Measurements from ENCODE around the gene PIAS1.

DNA sequence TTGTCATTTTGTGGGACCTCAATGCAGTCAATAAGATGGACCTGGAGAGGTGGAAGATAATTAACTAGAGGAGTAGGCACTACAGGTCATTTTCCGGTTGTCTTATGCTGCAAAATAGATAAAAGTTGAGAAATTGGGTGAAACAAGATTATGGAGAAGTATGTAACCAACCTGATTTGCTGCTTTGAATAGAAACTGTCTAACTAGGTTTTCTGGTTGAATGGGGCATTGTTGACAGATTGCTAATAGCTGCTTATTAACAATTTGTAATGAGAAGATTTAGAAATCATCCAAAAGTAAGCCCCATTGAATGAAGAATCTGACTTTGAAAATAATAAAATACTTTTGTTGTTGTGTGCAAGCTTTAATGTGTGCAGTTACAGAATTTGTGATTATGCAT, 26.2 kb downstream of the PIAS1 start:
- TF ChIP-seq, protein P1, sequence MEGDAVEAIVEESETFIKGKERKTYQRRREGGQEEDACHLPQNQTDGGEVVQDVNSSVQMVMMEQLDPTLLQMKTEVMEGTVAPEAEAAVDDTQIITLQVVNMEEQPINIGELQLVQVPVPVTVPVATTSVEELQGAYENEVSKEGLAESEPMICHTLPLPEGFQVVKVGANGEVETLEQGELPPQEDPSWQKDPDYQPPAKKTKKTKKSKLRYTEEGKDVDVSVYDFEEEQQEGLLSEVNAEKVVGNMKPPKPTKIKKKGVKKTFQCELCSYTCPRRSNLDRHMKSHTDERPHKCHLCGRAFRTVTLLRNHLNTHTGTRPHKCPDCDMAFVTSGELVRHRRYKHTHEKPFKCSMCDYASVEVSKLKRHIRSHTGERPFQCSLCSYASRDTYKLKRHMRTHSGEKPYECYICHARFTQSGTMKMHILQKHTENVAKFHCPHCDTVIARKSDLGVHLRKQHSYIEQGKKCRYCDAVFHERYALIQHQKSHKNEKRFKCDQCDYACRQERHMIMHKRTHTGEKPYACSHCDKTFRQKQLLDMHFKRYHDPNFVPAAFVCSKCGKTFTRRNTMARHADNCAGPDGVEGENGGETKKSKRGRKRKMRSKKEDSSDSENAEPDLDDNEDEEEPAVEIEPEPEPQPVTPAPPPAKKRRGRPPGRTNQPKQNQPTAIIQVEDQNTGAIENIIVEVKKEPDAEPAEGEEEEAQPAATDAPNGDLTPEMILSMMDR (IDR thresholded peaks at IDR 0.05) = no peak
- no peak for TF ChIP-seq POLR2A (IDR thresholded peaks at IDR 0.05)
